Fibroblast of upper back skin (primary cell): ENCODE data around the gene CTNS.
"Not testable (repeated sequence)": the region's sequence is repeated elsewhere in the genome, so short reads cannot be mapped to it uniquely, and the experiment has no call there.

ENCODE experiments used
- DNase-seq: peaks from one replicate; pipeline ENCODE4 v3.0.0-alpha.2; 2013

CTNS gene

GRCh38 chr17:3688852-3689261 is 52.3 kb downstream of the CTNS start:
- DNase-seq = no peak

GRCh38 chr17:3689262-3690093 is 52.9 kb downstream of the CTNS start:
- DNase-seq = no peak

GRCh38 chr17:3690094-3690715 is 53.6 kb downstream of the CTNS start:
- no peak for DNase-seq

- DNase-seq = no peak
Observed at GRCh38 chr17:3691617-3692067, 55.1 kb downstream of the CTNS start.

- DNase-seq = no peak
Observed at GRCh38 chr17:3692346-3692745, 55.8 kb downstream of the CTNS start.

- DNase-seq = no peak
Observed at GRCh38 chr17:3693141-3693540, 56.6 kb downstream of the CTNS start.

- no peak for DNase-seq
Observed at GRCh38 chr17:3693829-3694231, 57.3 kb downstream of the CTNS start.

- DNase-seq = no peak
Observed at GRCh38 chr17:3695129-3695722, 58.7 kb downstream of the CTNS start.

GRCh38 chr17:3695723-3696411 is 59.3 kb downstream of the CTNS start, which contains the start of gene P2RX5:
TSS of gene P2RX5 (minus strand) at chr17:3696155. CDS start at chr17:3696005, 150 bp downstream.
- DNase-seq = no peak

GRCh38 chr17:3697103-3697476 is 60.5 kb downstream of the CTNS start:
- DNase-seq = no peak

- no peak for DNase-seq
Observed at GRCh38 chr17:3698139-3698538, 61.6 kb downstream of the CTNS start.

- DNase-seq = no peak
Observed at GRCh38 chr17:3699951-3700350, 63.4 kb downstream of the CTNS start.

- not testable (repeated sequence) for DNase-seq
Observed at GRCh38 chr17:3702041-3702539, 65.5 kb downstream of the CTNS start.

- DNase-seq = no peak
Observed at GRCh38 chr17:3704931-3705717, 68.6 kb downstream of the CTNS start.

- DNase-seq = not testable (repeated sequence)
Observed at GRCh38 chr17:3705718-3705984, 69.1 kb downstream of the CTNS start.

- no peak for DNase-seq
Observed at GRCh38 chr17:3708366-3708765, 71.8 kb downstream of the CTNS start.

- DNase-seq = peak; percentile 27
Observed at GRCh38 chr17:3710951-3711383, 74.4 kb downstream of the CTNS start.
